HUES6 (cell line): Measurements from ENCODE around the gene IDH3B.

ENCODE experiments used
- H3K27ac ChIP-seq: 2 replicates; pipeline ENCODE4 v1.7.0; 2013; ENCODE audit warnings: low read depth, mild to moderate bottlenecking, low read length, inconsistent platforms
- H3K27me3 ChIP-seq: 2 replicates; pipeline ENCODE4 v1.6.1; 2013; ENCODE audit warnings: low read length; ENCODE audit not compliant: control insufficient read depth, insufficient read depth
- H3K36me3 ChIP-seq: 2 replicates; pipeline ENCODE4 v1.6.1; 2013; ENCODE audit warnings: low read length; ENCODE audit not compliant: control insufficient read depth, insufficient read depth
- H3K4me1 ChIP-seq: 2 replicates; pipeline ENCODE4 v1.6.1; 2013; ENCODE audit warnings: low read length; ENCODE audit not compliant: control insufficient read depth, insufficient read depth
- H3K4me3 ChIP-seq: 2 replicates; pipeline ENCODE4 v1.5.1; 2013; ENCODE audit warnings: low read depth, low read length
- H3K9ac ChIP-seq: one replicate; pipeline ENCODE4 v1.6.1; 2013; ENCODE audit warnings: mild to moderate bottlenecking, low read length
- H3K9me3 ChIP-seq: 2 replicates; pipeline ENCODE4 v1.6.1; 2013; ENCODE audit warnings: low read depth, low read length; ENCODE audit not compliant: control insufficient read depth, insufficient read depth

The IDH3B gene

DNA sequence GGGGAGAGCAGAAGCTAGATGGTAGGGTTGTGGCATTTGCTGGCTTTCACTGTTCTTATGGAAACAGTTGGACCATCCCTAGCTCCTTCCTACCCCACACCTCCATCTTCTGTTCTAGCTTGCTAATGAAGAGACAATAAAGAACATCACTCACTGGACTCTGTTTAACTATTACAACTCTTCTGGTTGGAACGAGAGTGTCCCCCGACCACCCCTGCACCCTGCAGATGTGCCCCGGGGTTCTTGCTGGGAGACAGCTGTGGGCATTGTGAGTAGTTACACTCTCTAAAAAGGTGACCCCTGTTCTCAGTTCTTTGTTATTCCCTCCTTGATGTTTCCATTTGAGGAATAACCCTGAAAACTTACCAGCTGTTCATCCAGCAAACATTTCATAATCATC lies 51.9 kb downstream of the IDH3B start:
- H3K36me3 ChIP-seq: no peaks in the 10 kb centered on the region
- peaks cover 5% of the 10 kb centered on the region for H3K9me3 ChIP-seq
- H3K9ac ChIP-seq: no peak overlapping the region
- H3K27me3 ChIP-seq: peaks cover 22% of the 10 kb centered on the region; the same call in 1 of the 2 replicates
- H3K4me3 ChIP-seq: no peak overlapping the region
- H3K4me1 ChIP-seq: no peaks in the 10 kb centered on the region
- no peak overlapping the region for H3K27ac ChIP-seq

DNA sequence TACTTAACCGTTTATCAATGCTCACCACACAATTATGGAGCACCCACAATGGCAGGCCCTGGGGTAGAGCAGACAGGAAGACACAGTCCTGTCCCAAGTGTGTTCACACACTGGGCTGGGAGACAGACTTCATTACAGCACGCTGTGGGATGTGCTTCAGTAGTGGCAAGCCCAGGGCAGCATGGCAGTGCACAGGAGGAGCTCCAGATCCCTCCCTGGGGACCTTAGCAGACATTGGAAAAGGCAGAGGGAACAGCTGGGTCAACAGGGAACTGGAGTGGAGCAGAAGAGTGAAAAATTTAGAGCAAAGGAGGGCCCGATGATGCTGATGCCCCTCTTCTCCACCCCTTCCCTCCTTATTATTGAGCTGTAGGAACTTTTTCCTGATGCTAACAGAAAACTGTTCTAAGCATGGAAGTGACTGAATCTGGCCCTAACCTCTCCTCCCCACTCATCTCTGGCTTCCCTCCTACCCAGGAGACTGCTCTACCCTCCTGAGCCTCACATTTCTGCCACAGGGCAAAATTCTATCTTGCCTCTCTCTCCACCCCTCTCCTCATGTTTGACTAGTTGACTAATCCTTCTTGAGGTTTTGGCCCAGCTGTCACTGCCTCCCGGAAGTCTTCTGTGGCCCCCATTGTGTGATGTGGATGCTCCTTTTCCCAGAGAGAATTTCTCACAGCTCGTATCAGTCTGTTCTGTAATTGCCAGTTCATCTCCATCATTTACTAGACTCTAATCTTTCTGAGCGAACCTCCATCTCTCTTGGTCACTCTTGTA lies 52.9 kb downstream of the IDH3B start:
- Histone ChIP-seq H3K4me3 (no peak overlapping the region), H3K9me3 (peaks cover 10% of the 10 kb centered on the region), H3K36me3 (no peaks in the 10 kb centered on the region), H3K27me3 (peaks cover 18% of the 10 kb centered on the region; the same call in 1 of the 2 replicates), H3K9ac (no peak overlapping the region), H3K27ac (no peak overlapping the region), H3K4me1 (no peaks in the 10 kb centered on the region)

DNA sequence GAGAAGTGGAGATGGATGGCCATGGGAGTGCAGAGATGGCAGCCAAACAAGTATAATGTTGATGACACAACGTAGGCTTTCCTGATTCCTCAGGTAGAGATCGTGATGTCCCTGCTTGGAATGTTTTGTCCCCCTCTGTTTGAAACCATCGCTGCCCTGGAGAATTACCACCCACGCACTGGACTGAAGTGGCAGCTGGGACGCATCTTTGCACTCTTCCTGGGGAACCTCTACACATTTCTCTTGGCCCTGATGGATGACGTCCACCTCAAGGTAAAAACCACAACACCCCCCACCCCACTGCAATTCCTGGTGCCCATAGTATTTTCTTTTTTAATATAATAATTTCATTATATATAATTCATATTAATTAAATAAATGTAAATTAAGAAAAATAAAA lies 53.7 kb downstream of the IDH3B start:
- H3K4me1 ChIP-seq: no peaks in the 10 kb centered on the region
- H3K27ac ChIP-seq: no peak overlapping the region
- peaks cover 16% of the 10 kb centered on the region for H3K9me3 ChIP-seq
- H3K36me3 ChIP-seq: no peaks in the 10 kb centered on the region
- no peak overlapping the region for H3K4me3 ChIP-seq
- H3K9ac ChIP-seq: no peak overlapping the region
- peaks cover 17% of the 10 kb centered on the region; the same call in 1 of the 2 replicates for H3K27me3 ChIP-seq
